Measurements from ENCODE around the gene ZBTB7C. TPM values are rescaled to one million over a fixed set of nuclear protein-coding genes. Genes with fewer than 3 reads are reported as not detected.

ZBTB7C gene
- total RNA-seq, 1 donor from 2014 or later = 0.61 TPM

- Mint-ChIP-seq H3K36me3 (ENCODE audit: low read depth) (no peaks in the 10 kb centered on the region), H3K4me3 (no peak overlapping the region), H3K4me1 (no peaks in the 10 kb centered on the region), H3K9me3 (no peaks in the 10 kb centered on the region), H3K27me3 (ENCODE audit: low read depth) (peaks cover 26% of the 10 kb centered on the region), H3K27ac (ENCODE audit: unreplicated experiment) (no peak overlapping the region)
- no peak for DNase-seq (ENCODE audit: low read depth, low spot score)
- TF ChIP-seq, protein P1, sequence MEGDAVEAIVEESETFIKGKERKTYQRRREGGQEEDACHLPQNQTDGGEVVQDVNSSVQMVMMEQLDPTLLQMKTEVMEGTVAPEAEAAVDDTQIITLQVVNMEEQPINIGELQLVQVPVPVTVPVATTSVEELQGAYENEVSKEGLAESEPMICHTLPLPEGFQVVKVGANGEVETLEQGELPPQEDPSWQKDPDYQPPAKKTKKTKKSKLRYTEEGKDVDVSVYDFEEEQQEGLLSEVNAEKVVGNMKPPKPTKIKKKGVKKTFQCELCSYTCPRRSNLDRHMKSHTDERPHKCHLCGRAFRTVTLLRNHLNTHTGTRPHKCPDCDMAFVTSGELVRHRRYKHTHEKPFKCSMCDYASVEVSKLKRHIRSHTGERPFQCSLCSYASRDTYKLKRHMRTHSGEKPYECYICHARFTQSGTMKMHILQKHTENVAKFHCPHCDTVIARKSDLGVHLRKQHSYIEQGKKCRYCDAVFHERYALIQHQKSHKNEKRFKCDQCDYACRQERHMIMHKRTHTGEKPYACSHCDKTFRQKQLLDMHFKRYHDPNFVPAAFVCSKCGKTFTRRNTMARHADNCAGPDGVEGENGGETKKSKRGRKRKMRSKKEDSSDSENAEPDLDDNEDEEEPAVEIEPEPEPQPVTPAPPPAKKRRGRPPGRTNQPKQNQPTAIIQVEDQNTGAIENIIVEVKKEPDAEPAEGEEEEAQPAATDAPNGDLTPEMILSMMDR (conservative IDR thresholded peaks at IDR 0.05) = no peak
Observed at GRCh38 chr18:48428475-48429177, 19.4 kb upstream of the ZBTB7C start.

DNA sequence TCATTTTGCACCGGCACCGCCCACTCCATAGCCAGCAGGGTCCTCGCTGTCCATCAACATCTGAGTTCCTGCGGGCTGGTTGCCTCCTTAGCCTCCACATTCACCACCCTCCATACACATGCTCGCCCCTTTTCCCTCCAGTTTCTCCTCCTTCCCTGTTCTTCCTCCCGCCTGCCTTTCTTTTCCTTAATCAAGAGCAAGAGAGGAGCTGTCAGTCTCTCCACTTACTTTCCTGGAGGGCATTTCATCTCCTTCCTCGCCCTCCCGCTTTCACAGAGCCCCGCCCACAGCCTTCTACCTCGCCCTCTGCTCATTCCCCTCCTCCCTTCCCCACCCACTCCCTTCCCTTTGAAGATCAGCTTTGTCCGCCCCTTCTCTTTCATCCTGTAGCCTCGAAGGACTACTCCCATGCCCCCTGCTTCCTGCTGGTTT is 13.8 kb upstream of the ZBTB7C start:
- Mint-ChIP-seq H3K27me3 (ENCODE audit: low read depth) (peaks cover 58% of the 10 kb centered on the region), H3K36me3 (ENCODE audit: low read depth) (no peaks in the 10 kb centered on the region), H3K9me3 (no peaks in the 10 kb centered on the region), H3K27ac (ENCODE audit: unreplicated experiment) (no peak overlapping the region), H3K4me3 (peak overlapping the region; percentile 7), H3K4me1 (peaks cover 12% of the 10 kb centered on the region)
- no peak for DNase-seq (ENCODE audit: low read depth, low spot score)
- TF ChIP-seq, protein P1 (conservative IDR thresholded peaks at IDR 0.05) = no peak

- Mint-ChIP-seq H3K4me3 (no peak overlapping the region), H3K9me3 (no peaks in the 10 kb centered on the region), H3K27me3 (ENCODE audit: low read depth) (peaks cover 70% of the 10 kb centered on the region), H3K36me3 (ENCODE audit: low read depth) (no peaks in the 10 kb centered on the region), H3K27ac (ENCODE audit: unreplicated experiment) (no peak overlapping the region), H3K4me1 (peaks cover 12% of the 10 kb centered on the region)
- no peak for DNase-seq (ENCODE audit: low read depth, low spot score)
- TF ChIP-seq, protein P1 (conservative IDR thresholded peaks at IDR 0.05) = no peak
Observed at GRCh38 chr18:48419277-48420022, 10.3 kb upstream of the ZBTB7C start.

DNA sequence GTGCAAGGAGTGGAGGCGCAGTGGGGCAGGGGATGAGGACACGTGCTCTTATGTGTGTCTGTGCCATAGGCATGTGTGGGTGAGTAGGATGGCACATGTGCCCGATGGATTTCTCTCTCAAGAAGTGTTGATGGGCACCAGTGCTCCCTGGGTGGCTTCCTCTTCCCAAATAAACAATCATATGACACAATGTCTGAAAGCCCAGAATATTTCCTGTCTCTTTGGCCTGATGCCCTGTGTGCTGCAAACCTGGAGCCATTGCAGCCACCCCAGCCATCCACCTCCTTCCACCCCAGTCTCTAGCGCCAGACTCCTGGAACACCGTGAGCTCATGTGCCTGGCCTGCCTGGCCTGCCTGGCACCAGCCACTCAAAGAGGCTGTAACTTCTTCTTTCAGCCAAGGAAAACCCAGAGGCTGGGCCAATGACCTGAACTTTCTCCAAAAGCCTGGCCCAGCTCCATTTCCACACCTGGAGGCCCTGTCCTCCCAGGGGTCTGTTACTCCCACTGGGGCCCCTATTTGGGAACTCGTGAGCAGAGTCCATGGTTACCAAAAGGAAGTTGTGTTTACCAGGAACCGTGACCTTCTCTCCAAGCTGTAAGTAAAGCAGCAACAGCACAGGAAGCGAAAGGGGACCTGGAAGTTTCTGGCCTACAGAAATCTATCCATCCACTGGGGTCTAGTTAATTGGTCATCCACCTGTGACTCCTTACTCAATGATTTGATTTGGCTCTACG is 9.5 kb upstream of the ZBTB7C start:
- peaks cover 71% of the 10 kb centered on the region for H3K27me3 Mint-ChIP-seq (ENCODE audit: low read depth)
- TF ChIP-seq, protein P1 (conservative IDR thresholded peaks at IDR 0.05) = no peak
- peaks cover 12% of the 10 kb centered on the region for H3K4me1 Mint-ChIP-seq
- no peaks in the 10 kb centered on the region for H3K9me3 Mint-ChIP-seq
- H3K27ac Mint-ChIP-seq (ENCODE audit: unreplicated experiment) = no peak overlapping the region
- H3K4me3 Mint-ChIP-seq = no peak overlapping the region
- no peaks in the 10 kb centered on the region for H3K36me3 Mint-ChIP-seq (ENCODE audit: low read depth)
- no peak for DNase-seq (ENCODE audit: low read depth, low spot score)

DNA sequence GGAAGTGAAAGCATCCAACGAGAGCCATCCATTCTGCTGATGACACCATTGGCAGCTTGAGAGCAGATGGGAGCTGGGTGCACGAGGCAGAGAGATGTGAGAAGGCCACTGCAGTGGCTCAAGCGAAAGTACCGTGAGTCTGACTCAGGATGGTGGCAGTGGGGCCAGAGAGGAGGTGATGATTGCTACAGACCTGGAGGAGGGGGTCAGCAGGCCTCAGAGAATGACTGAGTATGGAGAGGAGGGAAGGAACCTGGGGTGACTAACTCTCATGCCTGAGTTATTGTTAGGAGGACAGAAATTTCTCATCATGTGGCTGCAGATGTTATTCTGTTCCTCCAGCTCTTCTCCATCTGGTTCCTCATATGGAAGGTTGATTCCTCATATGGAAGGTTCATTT is 8.8 kb upstream of the ZBTB7C start:
- H3K27ac Mint-ChIP-seq (ENCODE audit: unreplicated experiment) = no peak overlapping the region
- H3K4me1 Mint-ChIP-seq = peaks cover 7% of the 10 kb centered on the region
- H3K4me3 Mint-ChIP-seq = no peak overlapping the region
- no peak for DNase-seq (ENCODE audit: low read depth, low spot score)
- H3K27me3 Mint-ChIP-seq (ENCODE audit: low read depth) = peaks cover 71% of the 10 kb centered on the region
- TF ChIP-seq, protein P1 (conservative IDR thresholded peaks at IDR 0.05) = no peak
- no peaks in the 10 kb centered on the region for H3K36me3 Mint-ChIP-seq (ENCODE audit: low read depth)
- H3K9me3 Mint-ChIP-seq = no peaks in the 10 kb centered on the region

Measured in neural crest cell (in vitro differentiated cells).